Fibroblast of lung (primary cell): Measurements from ENCODE around the gene GPER1. TPM values are rescaled to one million over a fixed set of nuclear protein-coding genes. Genes with fewer than 3 reads are reported as not detected.

Source experiments
- DNase-seq, 2 donors: peaks; one replicate each; pipeline versions ENCODE4 v3.0.0 to v3.0.0-alpha.2; 2010; ENCODE audit warnings: low read depth in 2 of 2
- H2AFZ ChIP-seq: 2 replicates; pipeline ENCODE4 v1.5.1; 2012; ENCODE audit warnings: low read length, control low read depth, inconsistent platforms
- H3K27ac ChIP-seq: 2 replicates; pipeline ENCODE4 v1.5.1; 2011; ENCODE audit warnings: low read length, control low read depth; ENCODE audit not compliant: insufficient read depth
- H3K27me3 ChIP-seq: 2 replicates; pipeline ENCODE4 v1.5.1; 2011; ENCODE audit warnings: mild to moderate bottlenecking, low read length; ENCODE audit not compliant: control insufficient read depth, insufficient read depth
- H3K36me3 ChIP-seq: 2 replicates; pipeline ENCODE4 v1.5.1; 2011; ENCODE audit warnings: low read length; ENCODE audit not compliant: control insufficient read depth, insufficient read depth
- H3K4me1 ChIP-seq: 2 replicates; pipeline ENCODE4 v1.5.1; 2011; ENCODE audit warnings: low read length; ENCODE audit not compliant: control insufficient read depth, insufficient read depth; ENCODE audit errors: extremely low read depth
- H3K4me2 ChIP-seq: 2 replicates; pipeline ENCODE4 v1.5.1; 2011; ENCODE audit warnings: low read length, control low read depth; ENCODE audit not compliant: insufficient read depth; ENCODE audit errors: extremely low read depth
- H3K4me3 ChIP-seq, 4 experiments: fragments of 200-600 bp in 1 of 4; sonication (generic) in 1 of 4; replicated peaks in 1 of 4; 2 replicates each; pipeline ENCODE4 v1.5.1; 2011 to 2016; ENCODE audit warnings: low read length in 4 of 4, low read depth in 3 of 4, mild to moderate bottlenecking in 3 of 4, control low read depth in 2 of 4, inconsistent platforms in 1 of 4, mixed read lengths in 1 of 4; ENCODE audit not compliant: insufficient read depth in 1 of 4; ENCODE audit errors: control extremely low read depth in 1 of 4
- H3K79me2 ChIP-seq: 2 replicates; pipeline ENCODE4 v1.5.1; 2012; ENCODE audit warnings: mild to moderate bottlenecking, low read length, inconsistent platforms; ENCODE audit not compliant: control insufficient read depth, insufficient read depth
- H3K9ac ChIP-seq: 2 replicates; pipeline ENCODE4 v1.5.1; 2011; ENCODE audit warnings: mild to moderate bottlenecking, low read length, control low read depth; ENCODE audit not compliant: insufficient read depth
- H3K9me3 ChIP-seq: 2 replicates; pipeline ENCODE4 v1.5.1; 2012; ENCODE audit warnings: low read depth, low read length; ENCODE audit not compliant: control insufficient read depth, insufficient read depth
- H4K20me1 ChIP-seq: 2 replicates; pipeline ENCODE4 v1.5.1; 2011; ENCODE audit warnings: low read length; ENCODE audit not compliant: control insufficient read depth, insufficient read depth; ENCODE audit errors: extremely low read depth
- CTCF ChIP-seq, 2 donors: IDR thresholded peaks in 1 of 2; conservative IDR thresholded peaks in 1 of 2; 1 replicate in 1 of 2; 2 replicates in 1 of 2; pipeline ENCODE4 v1.5.1; 2011 to 2012; ENCODE audit warnings: low read length in 2 of 2, control low read depth in 1 of 2, inconsistent platforms in 1 of 2, low read depth in 1 of 2, mild to moderate bottlenecking in 1 of 2
- EZH2 ChIP-seq: IDR thresholded peaks from 2 replicates; pipeline ENCODE4 v1.5.1; 2012; ENCODE audit warnings: low read length, control low read depth, mild to moderate bottlenecking; ENCODE audit errors: missing control alignments
- polyA plus RNA-seq, 2 donors: library from polyadenylated mRNA; depleted of rRNA in 1 of 2; stranded (reverse) in 1 of 2; unstranded in 1 of 2; fragments of >200 nt; gene quantifications; 2 replicates each; pipeline ENCODE4 v1.2.1, GENCODE V29; 2011 to 2012; ENCODE audit warnings: missing spikeins in 1 of 2
- total RNA-seq: library from RNA; depleted of rRNA; stranded (reverse); fragments of >200 nt; gene quantifications from 2 replicates; pipeline ENCODE4 v1.2.1, GENCODE V29; 2014

Gene GPER1
- total and polyA plus RNA-seq, 2 donors (not counting 1 experiment from before 2014, with no cell fraction given), result 2.0 to 2.3 TPM

GRCh38 chr7:1066242-1066588, 21.7 kb upstream of the GPER1 start:
- no peak for TF ChIP-seq EZH2
- TF ChIP-seq CTCF (conservative IDR thresholded peaks at IDR 0.05 in 1 of 2, IDR thresholded peaks at IDR 0.05 in 1 of 2; ENCODE audit: low read depth in 1 of 2, low read length in 2 of 2), result no peak
- H3K4me3 ChIP-seq, result no peak overlapping the region
- H3K4me1 ChIP-seq, result no peaks in the 10 kb centered on the region
- H3K4me2 ChIP-seq, result no peak overlapping the region
- no peaks in the 10 kb centered on the region for H3K79me2 ChIP-seq
- H3K36me3 ChIP-seq, result no peaks in the 10 kb centered on the region
- no peak overlapping the region for H3K27ac ChIP-seq
- peaks cover 4% of the 10 kb centered on the region for H3K9me3 ChIP-seq
- no peaks in the 10 kb centered on the region for H3K27me3 ChIP-seq
- no peak overlapping the region for H3K9ac ChIP-seq
- DNase-seq, result no peak
- H4K20me1 ChIP-seq, result no peaks in the 10 kb centered on the region
- H2AFZ ChIP-seq, result no peak overlapping the region

GRCh38 chr7:1068013-1068412, 19.9 kb upstream of the GPER1 start:
- Histone ChIP-seq H3K36me3 (no peaks in the 10 kb centered on the region), H3K4me3 (no peak overlapping the region), H4K20me1 (no peaks in the 10 kb centered on the region), H3K27me3 (no peaks in the 10 kb centered on the region), H3K27ac (no peak overlapping the region), H3K79me2 (no peaks in the 10 kb centered on the region), H3K9me3 (peaks cover 4% of the 10 kb centered on the region), H2AFZ (no peak overlapping the region), H3K4me1 (no peaks in the 10 kb centered on the region), H3K9ac (no peak overlapping the region), H3K4me2 (no peak overlapping the region)
- no peak for DNase-seq
- TF ChIP-seq CTCF (conservative IDR thresholded peaks at IDR 0.05 in 1 of 2, IDR thresholded peaks at IDR 0.05 in 1 of 2; ENCODE audit: low read depth in 1 of 2, low read length in 2 of 2) (no peak), EZH2 (no peak)

- Histone ChIP-seq H3K9me3 (peaks cover 4% of the 10 kb centered on the region), H2AFZ (no peak overlapping the region), H3K4me1 (no peaks in the 10 kb centered on the region), H3K36me3 (no peaks in the 10 kb centered on the region), H3K79me2 (no peaks in the 10 kb centered on the region), H3K4me3 (no peak overlapping the region), H3K27ac (no peak overlapping the region), H3K9ac (no peak overlapping the region), H3K27me3 (no peaks in the 10 kb centered on the region), H3K4me2 (no peak overlapping the region), H4K20me1 (no peaks in the 10 kb centered on the region)
- TF ChIP-seq CTCF (conservative IDR thresholded peaks at IDR 0.05 in 1 of 2, IDR thresholded peaks at IDR 0.05 in 1 of 2; ENCODE audit: low read depth in 1 of 2, low read length in 2 of 2) (no peak), EZH2 (no peak)
- no peak for DNase-seq
Observed at GRCh38 chr7:1068619-1069018, 19.3 kb upstream of the GPER1 start.
